Astrocyte (in vitro differentiated cells and primary cell): ENCODE data around the gene PRKCB. TPM values are rescaled to one million over a fixed set of nuclear protein-coding genes. Genes with fewer than 3 reads are reported as not detected.

Source experiments
- DNase-seq: peaks from one replicate; pipeline ENCODE4 v3.0.0-alpha.2; 2010; ENCODE audit warnings: low read depth
- FAIRE-seq: peaks from 2 replicates; lab custom pipeline; 2011; peaks lifted over from hg19 to GRCh38; lab: Jason Lieb, UNC
- H2AFZ ChIP-seq: 2 replicates; pipeline ENCODE4 v1.6.0; 2012; ENCODE audit warnings: low read depth, low read length, inconsistent platforms
- H3K27ac ChIP-seq: 2 replicates; pipeline ENCODE4 v1.5.1; 2011; ENCODE audit warnings: low read depth, low read length, inconsistent platforms
- H3K27me3 ChIP-seq: 2 replicates; pipeline ENCODE4 v1.6.0; 2011; ENCODE audit warnings: low read length, inconsistent platforms; ENCODE audit not compliant: insufficient read depth
- H3K36me3 ChIP-seq: 2 replicates; pipeline ENCODE4 v1.5.1; 2011; ENCODE audit warnings: low read length, inconsistent platforms; ENCODE audit not compliant: insufficient read depth
- H3K4me1 ChIP-seq: 2 replicates; pipeline ENCODE4 v1.5.1; 2011; ENCODE audit warnings: low read length, inconsistent platforms; ENCODE audit not compliant: insufficient read depth
- H3K4me2 ChIP-seq: 2 replicates; pipeline ENCODE4 v1.6.0; 2012; ENCODE audit warnings: low read length, inconsistent platforms
- H3K4me3 ChIP-seq: 2 replicates; pipeline ENCODE4 v1.5.1; 2011; ENCODE audit warnings: low read depth, mild to moderate bottlenecking, low read length, inconsistent platforms; ENCODE audit not compliant: insufficient read depth
- H3K79me2 ChIP-seq: 2 replicates; pipeline ENCODE4 v1.6.0; 2012; ENCODE audit warnings: mild to moderate bottlenecking, low read length, inconsistent platforms; ENCODE audit not compliant: insufficient read depth
- H3K9ac ChIP-seq: 2 replicates; pipeline ENCODE4 v1.6.0; 2012; ENCODE audit warnings: mild to moderate bottlenecking, low read length, inconsistent platforms
- H3K9me3 ChIP-seq: 2 replicates; pipeline ENCODE4 v1.5.1; 2012; ENCODE audit warnings: low read depth, mild to moderate bottlenecking, low read length, inconsistent platforms; ENCODE audit not compliant: insufficient read depth
- H4K20me1 ChIP-seq: 2 replicates; pipeline ENCODE4 v1.6.0; 2012; ENCODE audit warnings: low read length, inconsistent platforms; ENCODE audit not compliant: insufficient read depth
- H3K27ac Mint-ChIP-seq: one replicate; pipeline ENCODE4 v1.8.0; 2021; ENCODE audit warnings: mild to moderate bottlenecking, mixed read lengths; ENCODE audit not compliant: unreplicated experiment
- H3K27me3 Mint-ChIP-seq: one replicate; pipeline ENCODE4 v1.8.0; 2021; ENCODE audit warnings: low read depth, mixed read lengths; ENCODE audit not compliant: unreplicated experiment
- H3K36me3 Mint-ChIP-seq: one replicate; pipeline ENCODE4 v1.8.0; 2021; ENCODE audit warnings: low read depth, mixed read lengths; ENCODE audit not compliant: unreplicated experiment
- H3K4me1 Mint-ChIP-seq: one replicate; pipeline ENCODE4 v1.8.0; 2021; ENCODE audit warnings: low read depth, mixed read lengths; ENCODE audit not compliant: unreplicated experiment
- H3K4me3 Mint-ChIP-seq: one replicate; pipeline ENCODE4 v1.8.0; 2021; ENCODE audit warnings: mild to moderate bottlenecking, moderate library complexity, mixed read lengths; ENCODE audit not compliant: unreplicated experiment
- H3K9me3 Mint-ChIP-seq: one replicate; pipeline ENCODE4 v1.8.0; 2021; ENCODE audit warnings: mild to moderate bottlenecking, mixed read lengths; ENCODE audit not compliant: unreplicated experiment
- EZH2 ChIP-seq: IDR thresholded peaks from 2 replicates; pipeline ENCODE4 v1.6.1; 2012; ENCODE audit warnings: mild to moderate bottlenecking, low read length, inconsistent platforms; ENCODE audit not compliant: insufficient read depth
- total RNA-seq: library from RNA; stranded (reverse); gene quantifications from 2 replicates; pipeline ENCODE4 v1.2.1, GENCODE V29; 2021
- TF ChIP-seq, protein P1 (sequence below): IDR thresholded peaks from 2 replicates; pipeline ENCODE4 v1.5.1; 2011; ENCODE audit warnings: low read depth, mild to moderate bottlenecking, inconsistent platforms, low read length, moderate library complexity; ENCODE audit not compliant: insufficient read depth

Gene PRKCB
- total RNA-seq, 1 donor from 2014 or later: 2.5 TPM

DNA sequence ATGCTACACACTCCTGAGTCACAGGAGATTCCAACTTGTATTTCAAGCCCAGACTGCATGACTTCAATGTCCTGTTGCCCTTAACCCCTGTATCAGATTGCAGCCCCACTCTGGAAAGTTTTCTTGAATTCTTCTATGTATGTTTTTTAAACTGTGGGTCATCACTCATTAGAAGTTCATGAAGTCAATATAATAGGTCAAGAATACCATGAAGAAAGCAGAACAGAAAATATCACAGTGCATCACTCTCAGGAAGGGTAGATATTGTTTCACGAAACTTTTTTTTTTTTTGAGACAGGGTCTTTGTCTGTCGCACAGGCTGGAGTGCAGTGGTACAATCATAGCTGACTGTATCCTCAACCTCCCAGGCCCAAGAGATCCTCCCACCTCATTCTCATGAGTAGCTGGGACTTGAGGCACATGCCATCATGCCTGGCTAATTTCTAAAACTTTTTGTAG is 20.5 kb downstream of the PRKCB start:
- Histone ChIP-seq H3K27me3 (peaks cover 2% of the 10 kb centered on the region), H3K79me2 (no peaks in the 10 kb centered on the region), H3K36me3 (no peaks in the 10 kb centered on the region), H3K9me3 (no peaks in the 10 kb centered on the region), H2AFZ (no peak overlapping the region), H3K4me2 (no peak overlapping the region), H3K4me1 (no peaks in the 10 kb centered on the region), H3K4me3 (no peak overlapping the region), H3K27ac (no peak overlapping the region), H3K9ac (no peak overlapping the region), H4K20me1 (no peaks in the 10 kb centered on the region)
- TF ChIP-seq, protein P1, sequence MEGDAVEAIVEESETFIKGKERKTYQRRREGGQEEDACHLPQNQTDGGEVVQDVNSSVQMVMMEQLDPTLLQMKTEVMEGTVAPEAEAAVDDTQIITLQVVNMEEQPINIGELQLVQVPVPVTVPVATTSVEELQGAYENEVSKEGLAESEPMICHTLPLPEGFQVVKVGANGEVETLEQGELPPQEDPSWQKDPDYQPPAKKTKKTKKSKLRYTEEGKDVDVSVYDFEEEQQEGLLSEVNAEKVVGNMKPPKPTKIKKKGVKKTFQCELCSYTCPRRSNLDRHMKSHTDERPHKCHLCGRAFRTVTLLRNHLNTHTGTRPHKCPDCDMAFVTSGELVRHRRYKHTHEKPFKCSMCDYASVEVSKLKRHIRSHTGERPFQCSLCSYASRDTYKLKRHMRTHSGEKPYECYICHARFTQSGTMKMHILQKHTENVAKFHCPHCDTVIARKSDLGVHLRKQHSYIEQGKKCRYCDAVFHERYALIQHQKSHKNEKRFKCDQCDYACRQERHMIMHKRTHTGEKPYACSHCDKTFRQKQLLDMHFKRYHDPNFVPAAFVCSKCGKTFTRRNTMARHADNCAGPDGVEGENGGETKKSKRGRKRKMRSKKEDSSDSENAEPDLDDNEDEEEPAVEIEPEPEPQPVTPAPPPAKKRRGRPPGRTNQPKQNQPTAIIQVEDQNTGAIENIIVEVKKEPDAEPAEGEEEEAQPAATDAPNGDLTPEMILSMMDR: no peak
- no peak for TF ChIP-seq EZH2
- H3K4me3 Mint-ChIP-seq: no peak overlapping the region
- no peak overlapping the region for H3K27ac Mint-ChIP-seq
- peaks cover 11% of the 10 kb centered on the region for H3K4me1 Mint-ChIP-seq
- H3K27me3 Mint-ChIP-seq: peaks cover 5% of the 10 kb centered on the region
- no peaks in the 10 kb centered on the region for H3K36me3 Mint-ChIP-seq
- H3K9me3 Mint-ChIP-seq: no peaks in the 10 kb centered on the region
- DNase-seq: no peak
- FAIRE-seq: no peak

DNA sequence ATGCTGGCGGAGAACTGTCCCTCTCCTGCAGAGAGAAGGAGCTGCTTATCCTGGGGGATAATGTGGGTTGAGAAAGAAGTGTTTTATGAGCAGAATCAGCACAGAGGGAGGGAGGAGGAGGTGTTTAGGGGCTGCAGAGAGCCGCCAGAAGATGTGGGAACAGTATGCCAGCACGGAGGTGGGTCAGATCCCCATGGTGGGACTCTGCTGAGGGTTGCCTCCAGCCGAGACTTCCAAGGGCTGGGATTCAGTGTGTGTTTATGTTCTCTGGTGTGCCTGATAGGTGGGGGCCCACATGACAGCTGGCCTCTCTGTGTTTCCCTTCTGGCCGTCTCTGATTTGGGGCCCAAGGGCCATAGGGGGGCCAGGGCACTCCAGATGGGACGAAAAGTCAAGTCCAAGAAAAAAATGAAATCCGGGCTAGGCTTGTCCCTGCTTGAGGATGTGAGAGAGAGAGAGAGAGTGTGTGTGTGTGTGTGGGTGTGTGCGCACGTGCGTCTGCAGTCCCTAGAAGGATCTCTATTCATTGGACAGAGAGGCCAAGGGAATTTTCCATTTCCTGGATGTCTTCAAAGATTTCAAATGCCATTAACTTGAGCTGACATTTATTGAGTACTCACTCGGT is 21.6 kb downstream of the PRKCB start:
- no peak overlapping the region for H3K4me3 Mint-ChIP-seq
- FAIRE-seq (no peak), DNase-seq (no peak)
- no peak overlapping the region for H2AFZ ChIP-seq
- no peak overlapping the region for H3K27ac Mint-ChIP-seq
- TF ChIP-seq, protein P1: no peak
- TF ChIP-seq EZH2: no peak
- H4K20me1 ChIP-seq: no peaks in the 10 kb centered on the region
- no peak overlapping the region for H3K4me2 ChIP-seq
- H3K4me3 ChIP-seq: no peak overlapping the region
- H3K36me3 ChIP-seq: no peaks in the 10 kb centered on the region
- H3K9me3 Mint-ChIP-seq: no peaks in the 10 kb centered on the region
- peaks cover 11% of the 10 kb centered on the region for H3K4me1 Mint-ChIP-seq
- no peaks in the 10 kb centered on the region for H3K79me2 ChIP-seq
- H3K9me3 ChIP-seq: no peaks in the 10 kb centered on the region
- no peak overlapping the region for H3K9ac ChIP-seq
- H3K27ac ChIP-seq: no peak overlapping the region
- no peaks in the 10 kb centered on the region for H3K4me1 ChIP-seq
- H3K36me3 Mint-ChIP-seq: no peaks in the 10 kb centered on the region
- H3K27me3 Mint-ChIP-seq: peaks cover 5% of the 10 kb centered on the region
- H3K27me3 ChIP-seq: peaks cover 2% of the 10 kb centered on the region

DNA sequence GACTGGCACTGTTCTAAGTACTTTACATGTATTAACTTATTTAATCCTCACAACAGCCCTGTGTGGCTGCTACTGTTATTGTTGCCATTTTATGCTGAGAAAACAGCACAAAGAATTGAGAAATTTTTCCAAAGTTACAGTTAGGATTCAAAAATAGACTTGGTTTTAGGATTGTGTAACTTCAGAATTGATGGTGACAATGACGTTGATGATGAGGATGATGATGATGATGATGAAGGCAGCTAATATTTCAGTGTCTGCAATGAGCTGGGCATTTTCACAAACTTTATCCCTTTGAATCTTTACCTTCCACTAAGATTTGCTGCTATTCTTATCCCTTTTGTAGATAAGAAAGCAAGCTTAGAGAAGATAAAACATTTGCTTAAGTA is 22.1 kb downstream of the PRKCB start:
- H3K27me3 ChIP-seq: peaks cover 2% of the 10 kb centered on the region
- H3K4me3 Mint-ChIP-seq: no peak overlapping the region
- no peaks in the 10 kb centered on the region for H3K4me1 ChIP-seq
- peaks cover 11% of the 10 kb centered on the region for H3K4me1 Mint-ChIP-seq
- H3K9me3 Mint-ChIP-seq: no peaks in the 10 kb centered on the region
- H3K27me3 Mint-ChIP-seq: peaks cover 5% of the 10 kb centered on the region
- DNase-seq (no peak), FAIRE-seq (no peak)
- H2AFZ ChIP-seq: no peak overlapping the region
- no peak overlapping the region for H3K27ac ChIP-seq
- H3K4me3 ChIP-seq: no peak overlapping the region
- no peaks in the 10 kb centered on the region for H3K36me3 Mint-ChIP-seq
- no peaks in the 10 kb centered on the region for H3K9me3 ChIP-seq
- no peaks in the 10 kb centered on the region for H3K79me2 ChIP-seq
- H3K4me2 ChIP-seq: no peak overlapping the region
- H3K36me3 ChIP-seq: no peaks in the 10 kb centered on the region
- no peaks in the 10 kb centered on the region for H4K20me1 ChIP-seq
- no peak overlapping the region for H3K9ac ChIP-seq
- TF ChIP-seq EZH2: no peak
- TF ChIP-seq, protein P1: no peak
- H3K27ac Mint-ChIP-seq: no peak overlapping the region
